Measurements from ENCODE around the gene KDM7A.

KDM7A gene

DNA sequence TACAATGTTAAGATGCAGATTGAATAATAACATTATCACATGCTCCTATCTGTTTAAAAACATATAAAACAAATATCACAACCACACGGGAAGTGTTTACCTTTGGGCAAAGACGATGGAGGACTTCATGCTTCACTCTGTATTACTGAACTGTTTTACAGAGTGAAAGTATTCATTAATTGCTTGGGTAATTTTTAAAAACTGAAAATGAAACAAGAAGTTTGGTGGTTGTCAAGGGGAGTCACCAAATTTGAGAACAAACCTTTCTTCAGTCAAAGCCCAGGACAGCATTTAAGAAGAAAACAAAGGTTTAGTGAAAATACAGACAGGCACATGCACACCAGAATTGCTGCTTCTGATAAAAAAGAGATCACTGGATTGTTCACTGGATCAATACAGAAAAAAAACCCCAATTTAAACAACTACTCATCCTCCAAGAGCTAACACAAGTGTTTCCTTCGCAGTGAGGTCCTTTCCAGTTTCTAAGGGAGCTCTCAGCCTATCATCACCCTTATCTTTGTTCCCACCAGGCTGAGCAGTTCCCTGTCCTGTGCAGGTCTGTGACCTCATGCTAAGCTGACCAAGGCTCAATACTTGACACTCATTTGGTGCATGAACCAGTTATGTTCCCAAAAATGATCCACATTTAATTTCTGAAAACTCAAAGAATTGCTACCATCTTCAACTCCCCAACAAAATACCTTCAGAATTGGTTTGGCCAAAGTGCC is 122.8 kb downstream of the KDM7A start:
- no peak for DNase-seq

DNA sequence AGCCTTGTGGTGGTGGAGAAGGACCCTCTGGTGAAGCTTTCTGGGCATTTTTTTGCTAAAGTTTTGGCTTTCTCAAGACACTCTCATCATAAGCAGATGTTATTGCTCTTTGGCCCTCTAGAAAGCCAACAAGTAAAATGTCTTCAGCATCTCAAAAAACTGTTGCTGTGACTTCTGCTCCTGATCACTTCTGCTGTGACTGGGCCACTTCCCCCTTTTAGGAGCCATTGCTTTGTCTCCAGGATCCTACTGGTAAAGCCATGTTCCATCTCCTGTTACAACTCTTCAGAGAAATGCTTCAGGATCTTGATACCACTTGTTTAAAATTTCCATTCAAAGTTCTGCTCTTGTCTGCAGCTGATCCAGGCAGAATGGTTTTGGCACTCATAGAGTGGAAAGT is 125.0 kb downstream of the KDM7A start:
- no peak for DNase-seq

DNA sequence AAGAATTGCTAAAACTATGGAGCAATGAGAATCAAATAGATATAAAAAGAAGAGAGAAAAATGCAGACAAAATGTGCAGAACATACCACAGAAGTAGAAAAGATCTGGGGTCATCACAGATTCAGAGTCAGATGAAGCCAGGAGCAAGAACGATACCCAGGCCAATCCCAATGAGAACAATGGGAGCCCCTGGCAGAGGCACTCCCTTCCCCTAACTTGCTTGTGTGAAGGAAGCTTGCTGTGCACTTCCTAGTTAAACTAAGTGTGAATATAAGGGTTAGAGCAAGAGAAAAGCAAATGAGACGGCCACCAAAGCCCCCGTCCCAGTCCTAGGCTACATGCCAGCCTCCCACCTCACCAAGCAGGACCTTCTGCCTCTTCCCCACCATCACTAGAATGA is 126.7 kb downstream of the KDM7A start:
- no peak for DNase-seq

DNA sequence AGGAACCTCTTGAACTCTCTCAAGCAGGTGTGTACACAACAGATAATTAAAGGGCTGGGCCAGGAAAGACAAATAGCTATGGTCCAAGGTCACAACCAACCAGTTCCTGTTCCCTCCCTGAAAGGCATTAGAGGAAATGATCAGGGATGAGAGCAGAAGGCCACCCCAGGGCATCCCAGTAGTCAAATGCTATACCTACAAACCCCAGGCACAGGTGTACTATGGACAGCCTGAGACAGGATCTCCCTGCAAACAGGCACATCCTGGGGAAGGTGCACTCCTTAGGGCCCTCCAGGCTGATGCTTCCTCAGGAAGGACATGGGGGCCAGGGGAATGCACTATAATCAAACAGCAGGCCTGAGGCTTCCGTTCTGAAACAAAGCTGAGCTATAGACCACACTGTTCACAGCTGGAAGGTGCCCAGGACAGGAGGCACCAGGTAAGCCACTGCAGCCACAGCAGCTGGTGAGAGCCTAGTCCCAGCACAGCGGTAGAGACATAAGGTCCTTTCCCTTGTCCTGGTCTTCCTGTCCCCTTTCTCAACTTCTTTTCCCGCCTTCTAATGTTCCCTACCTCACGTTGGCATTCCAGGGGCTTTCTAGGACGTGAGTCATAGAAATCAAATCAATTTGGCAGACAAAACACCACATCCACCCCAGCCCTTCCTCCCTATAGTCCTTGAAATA is 127.3 kb downstream of the KDM7A start:
- DNase-seq = no peak

DNA sequence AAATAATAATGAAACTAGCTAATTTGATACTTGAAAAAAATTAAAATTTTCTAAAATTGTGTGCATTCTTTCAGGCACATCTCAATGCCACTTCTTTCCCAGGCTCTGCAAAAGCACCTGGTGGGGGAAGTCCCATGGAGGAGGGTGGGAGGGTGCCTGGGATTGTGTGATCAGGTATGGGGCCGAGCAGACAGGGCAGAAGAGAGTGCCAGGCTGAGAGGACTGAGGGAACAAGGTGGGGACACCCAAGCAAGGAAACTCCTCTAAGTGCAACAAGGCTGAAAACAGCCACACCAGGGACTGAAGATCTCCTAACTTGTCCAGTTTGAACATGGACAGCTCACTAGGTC is 127.8 kb downstream of the KDM7A start:
- no peak for DNase-seq

DNA sequence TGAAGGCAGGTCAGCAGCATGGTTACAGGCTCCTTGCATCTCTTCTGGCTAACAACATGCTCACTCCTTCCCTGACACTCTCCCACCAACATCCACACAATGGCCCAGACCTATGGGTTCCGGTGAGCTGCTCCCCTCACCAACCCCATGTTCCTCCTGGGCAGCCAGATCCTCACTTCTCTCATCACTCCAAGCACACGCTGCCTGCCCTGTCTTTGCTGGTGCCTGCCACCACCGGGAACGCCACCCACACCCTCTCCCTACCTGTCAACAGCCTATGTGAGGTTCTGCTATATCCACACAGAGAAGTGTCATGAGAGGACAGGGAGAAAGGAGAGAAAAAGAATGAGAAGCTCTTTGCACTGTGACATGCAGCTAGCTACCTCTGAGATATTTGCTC is 128.6 kb downstream of the KDM7A start:
- no peak for DNase-seq

DNA sequence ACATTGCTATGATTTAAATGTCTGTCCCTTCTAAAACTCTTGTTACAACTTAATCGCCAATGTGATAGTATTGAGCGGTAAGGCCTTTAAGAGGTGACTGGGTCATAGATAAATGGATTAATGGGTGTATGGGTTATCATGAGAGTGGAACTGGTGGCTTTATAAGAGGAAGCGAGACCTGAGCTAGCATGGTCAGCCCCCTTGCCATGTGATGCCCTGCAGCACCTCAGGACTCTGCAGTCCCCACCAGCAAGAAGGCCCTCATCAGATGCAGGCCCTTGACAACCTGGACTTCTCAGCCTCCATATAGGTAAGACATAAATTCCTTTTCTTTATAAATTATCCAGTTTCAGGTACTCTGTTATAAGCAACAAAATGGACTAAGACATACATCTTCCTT is 129.6 kb downstream of the KDM7A start:
- no peak for DNase-seq

DNA sequence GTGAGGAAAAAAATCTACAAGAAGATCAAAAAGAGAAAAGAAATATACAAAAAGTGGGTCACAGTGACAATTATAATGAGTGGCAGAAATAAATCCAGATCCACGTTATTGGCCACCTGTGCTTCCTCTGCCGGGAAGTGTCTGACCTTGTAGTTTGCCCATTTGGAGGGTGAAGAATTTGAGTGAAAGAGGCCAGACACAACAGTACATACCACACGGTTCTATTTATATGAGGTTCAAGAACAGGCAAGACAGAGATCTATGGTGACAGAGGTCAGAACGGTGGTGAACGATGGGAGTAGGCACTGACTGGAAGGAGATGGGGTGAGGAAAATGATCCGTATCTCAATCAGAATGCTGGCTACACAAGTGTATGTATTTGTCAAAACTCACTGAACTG is 131.1 kb downstream of the KDM7A start:
- DNase-seq = no peak

DNA sequence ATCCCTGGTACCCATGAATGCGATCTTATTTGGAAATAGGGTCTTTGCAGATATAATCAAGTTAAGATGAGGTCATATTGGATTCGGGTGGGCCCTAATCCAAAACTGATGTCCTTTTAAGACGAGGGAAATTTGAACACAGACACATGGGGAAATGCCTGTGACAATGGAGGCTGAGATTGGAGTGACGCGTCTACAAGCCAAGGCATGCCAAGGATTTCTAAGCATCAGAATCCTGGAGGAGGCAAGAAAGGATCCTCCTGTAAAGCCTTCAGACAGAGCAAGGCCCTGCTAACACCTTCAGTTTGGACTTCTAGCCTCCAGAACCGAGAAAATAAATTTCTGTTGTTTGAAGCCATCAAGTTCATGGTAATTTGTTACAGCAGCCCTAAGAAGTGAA is 132.5 kb downstream of the KDM7A start:
- no peak for DNase-seq

DNA sequence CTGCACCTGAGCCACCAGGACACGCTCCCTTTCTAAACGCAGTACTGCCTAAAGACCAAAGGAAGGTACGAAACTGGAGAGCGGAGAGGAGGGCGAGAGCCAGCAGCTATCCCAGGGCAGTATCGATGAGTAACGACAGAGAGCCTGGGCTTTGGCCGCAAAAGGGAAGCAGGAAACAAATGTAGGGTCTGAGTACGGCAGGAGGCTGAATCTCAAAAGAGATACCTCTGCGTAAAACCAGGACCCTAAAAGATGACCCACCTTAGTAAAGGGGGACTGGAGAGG is 134.5 kb downstream of the KDM7A start:
- no peak for DNase-seq

DNA sequence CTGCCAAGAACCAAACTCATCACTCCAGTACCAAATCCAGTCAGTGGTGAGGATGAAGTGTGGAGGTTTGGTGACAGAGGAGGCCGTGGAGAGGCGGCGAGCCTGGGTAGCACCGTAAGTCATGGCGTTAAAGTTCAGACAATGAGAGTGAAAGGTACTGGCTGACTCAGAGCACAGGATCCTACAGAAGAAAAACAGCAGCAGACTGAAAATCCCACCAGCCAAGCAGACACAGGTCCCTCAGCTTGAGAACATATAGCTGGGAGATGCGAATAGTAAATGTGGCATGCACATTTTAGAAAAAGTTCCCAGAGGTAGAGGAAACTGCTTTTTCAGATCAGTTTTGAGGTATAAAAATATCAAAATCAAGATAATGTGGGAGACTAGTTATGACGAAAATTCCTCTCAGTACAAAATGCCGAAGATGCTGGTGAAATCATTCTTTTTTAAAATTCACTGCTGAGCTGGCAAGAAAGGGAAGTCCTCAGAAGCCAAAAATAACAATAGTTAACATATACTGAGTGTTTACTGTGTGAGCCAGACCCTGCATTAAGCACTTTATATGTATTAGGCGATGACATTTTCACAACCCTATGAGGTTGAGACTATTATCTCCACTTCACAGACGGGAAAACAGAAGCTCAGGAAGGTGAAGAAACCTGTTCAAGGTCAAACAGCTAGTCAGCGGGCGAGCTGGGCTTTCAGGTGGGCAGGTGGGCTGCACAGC is 135.0 kb downstream of the KDM7A start:
- DNase-seq = no peak

DNA sequence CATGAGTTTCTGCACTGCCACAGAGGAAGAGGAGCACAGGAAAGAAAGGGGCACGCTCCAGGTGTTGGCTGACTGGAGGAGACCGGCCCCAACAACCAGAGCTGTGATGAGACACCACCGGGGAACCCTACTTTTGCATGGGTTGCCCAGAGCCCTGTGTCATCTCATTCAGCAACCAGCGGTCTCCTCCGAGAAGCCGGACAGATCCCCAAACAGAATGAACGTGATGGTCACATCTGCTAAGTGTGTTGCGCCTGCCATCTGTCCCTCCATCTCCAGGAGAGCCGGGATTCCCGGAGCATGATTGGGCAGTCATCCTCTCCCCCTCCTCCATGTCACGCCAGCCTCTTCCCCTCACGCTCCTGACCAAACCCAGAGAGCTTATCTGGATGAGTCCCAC is 136.9 kb downstream of the KDM7A start:
- DNase-seq = no peak

DNA sequence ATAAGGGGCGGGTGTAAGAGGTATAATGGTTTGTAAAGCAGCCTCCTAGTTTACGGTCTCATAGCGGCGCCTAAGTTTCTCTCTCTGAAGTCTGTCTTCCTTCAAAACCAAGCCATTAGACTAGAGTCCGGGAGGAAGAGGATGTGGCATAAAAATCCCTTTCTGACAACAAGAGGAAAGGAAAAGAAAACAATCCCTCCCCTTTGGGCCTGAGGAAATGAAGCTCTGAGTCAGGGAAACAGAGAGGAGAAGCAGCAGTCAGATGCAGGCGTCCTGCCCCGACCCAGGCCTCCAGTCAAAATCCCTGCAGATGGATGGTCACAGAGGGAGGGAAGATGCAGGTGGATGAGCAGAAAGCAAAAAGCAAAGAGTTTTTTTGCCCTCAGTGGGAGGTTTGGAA is 137.7 kb downstream of the KDM7A start:
- DNase-seq = no peak

DNA sequence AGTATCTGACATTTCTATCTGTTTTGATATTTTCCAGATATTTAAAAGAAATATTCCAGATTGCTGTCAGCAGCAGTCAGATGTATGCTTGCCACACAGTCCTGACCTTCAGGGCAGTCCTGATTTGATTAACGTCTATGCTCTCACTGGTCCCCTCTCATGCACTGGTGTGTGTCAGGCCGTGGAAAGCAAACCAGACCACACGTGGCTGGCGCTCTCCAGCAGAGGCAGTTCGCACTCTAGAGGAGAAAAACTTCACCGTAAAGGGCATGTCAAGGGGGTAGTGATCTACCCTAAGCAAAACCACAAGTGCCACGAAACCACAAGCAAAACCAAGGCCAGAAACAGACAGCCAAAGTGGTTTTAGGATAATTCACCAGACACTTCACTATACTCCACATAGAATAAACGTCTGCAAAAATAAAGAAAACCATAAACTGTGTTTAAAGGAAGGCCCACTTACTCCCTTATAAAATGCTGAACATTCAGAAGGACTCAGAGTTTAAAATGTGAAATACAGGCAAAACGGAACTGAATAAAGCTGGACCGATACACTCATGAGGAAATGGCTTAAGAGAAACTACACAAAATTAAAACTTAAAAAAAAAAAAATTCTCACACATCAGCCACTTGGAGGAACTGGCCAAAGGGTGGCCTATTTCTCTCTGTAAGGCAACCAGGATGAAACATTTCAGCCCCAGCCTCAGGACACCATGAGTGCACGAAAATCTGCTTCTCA is 140.4 kb downstream of the KDM7A start:
- DNase-seq = no peak

DNA sequence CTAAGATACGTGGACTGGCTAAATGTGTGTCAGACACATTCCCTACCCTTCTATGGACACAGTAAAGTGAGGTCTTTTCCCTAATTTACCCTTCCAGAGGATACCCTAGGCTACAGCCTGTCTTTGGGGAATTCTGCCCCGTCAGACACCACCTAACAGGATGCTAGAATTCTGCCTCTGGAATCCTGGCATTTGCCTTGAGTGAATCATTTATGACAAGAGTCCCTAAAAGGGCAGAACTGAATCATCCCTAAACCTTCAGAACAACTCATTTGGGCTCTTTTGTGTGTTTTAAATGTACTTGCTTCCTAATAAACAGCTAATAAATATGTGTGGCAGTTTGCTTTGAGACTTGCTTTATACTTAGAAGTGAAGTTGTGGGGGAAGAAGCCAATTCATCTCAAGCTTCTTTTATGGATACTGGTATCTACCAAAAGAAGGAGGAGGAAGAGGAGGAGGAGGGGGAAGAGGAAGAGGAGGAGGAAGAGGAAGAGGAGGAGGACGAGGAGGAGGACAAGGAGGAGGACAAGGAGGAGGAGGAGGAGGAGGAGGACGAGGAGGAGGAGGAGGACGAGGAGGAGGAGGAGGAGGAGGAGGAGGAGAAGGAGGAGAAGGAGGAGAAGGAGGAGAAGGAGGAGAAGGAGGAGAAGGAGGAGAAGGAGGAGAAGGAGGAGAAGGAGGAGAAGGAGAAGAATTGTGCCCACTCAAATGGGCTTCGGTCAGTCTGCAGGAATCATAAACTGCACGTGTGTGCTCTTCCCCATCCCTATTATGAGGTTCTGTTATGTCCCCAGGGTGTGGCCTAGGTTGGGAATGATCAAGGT is 141.2 kb downstream of the KDM7A start:
- no peak for DNase-seq
